ENCODE data around the gene HBP1. TPM values are rescaled to one million over a fixed set of nuclear protein-coding genes. Genes with fewer than 3 reads are reported as not detected.

Gene HBP1
- total RNA-seq, 1 donor from 2014 or later: 65.8 TPM

DNA sequence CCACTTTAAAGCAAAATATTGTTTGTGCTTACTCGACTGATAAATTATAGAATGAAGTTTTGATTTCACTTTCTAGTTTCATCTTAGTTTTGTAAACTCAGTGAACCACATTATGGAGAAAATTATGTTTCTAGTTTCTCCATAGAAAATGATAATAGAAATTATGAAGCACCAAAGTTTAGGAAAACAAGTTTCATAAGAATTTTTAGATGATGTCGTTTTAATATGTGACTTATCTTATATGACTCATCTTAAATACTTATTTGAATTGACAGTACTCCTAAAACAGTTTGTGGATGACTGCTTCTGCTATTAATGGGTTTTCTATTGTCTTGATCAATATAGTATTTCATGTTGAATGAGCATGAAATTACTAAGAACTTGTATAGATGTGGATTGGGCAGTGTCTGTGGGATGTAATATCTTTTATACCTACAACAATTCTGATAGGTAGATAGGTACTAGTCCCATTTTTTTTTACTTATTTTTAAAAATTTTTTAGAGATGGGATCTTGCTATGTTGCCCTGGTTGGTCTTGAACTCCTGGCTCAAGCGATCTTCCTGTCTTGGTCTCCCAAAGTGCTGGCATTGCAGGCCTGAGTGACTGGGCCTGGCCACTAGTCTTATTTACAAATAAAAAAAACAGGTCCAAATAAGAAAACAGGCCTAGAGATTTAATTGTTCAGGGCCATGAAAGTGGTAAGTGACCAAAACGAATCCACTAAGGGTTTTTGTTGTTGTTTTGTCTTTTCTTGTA lies 3.7 kb downstream of the HBP1 start:
- no peak for ATAC-seq
- intact Hi-C loops (cut with DNase I): loop anchor here (10.0 kb wide), 1 partner anchor 402 kb away; no protein-coding TSS in a partner anchor

DNA sequence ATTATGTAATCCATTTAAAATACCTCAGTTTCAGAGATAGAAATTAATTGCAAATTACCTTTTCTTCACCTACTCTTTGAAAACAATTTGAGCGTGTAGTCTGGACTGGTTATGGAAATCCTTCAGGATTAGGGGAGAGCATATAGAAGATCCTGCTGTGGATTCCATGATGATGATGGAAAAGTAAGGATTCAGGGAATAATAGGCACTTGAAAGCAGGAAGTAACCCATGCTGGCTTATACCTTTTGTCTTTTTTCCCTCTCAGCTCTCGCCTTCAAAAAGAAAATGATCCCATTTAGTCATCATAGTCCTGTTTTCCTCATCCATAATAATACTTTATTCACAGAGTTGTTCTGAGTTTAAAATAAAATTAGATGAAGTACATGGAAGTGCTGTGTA lies 4.4 kb downstream of the HBP1 start:
- ATAC-seq (no peak), DNase-seq (ENCODE audit: missing footprints) (no peak)
- intact Hi-C loops (cut with DNase I): loop anchor here (10.0 kb wide), 1 partner anchor 402 kb away; no protein-coding TSS in a partner anchor

More for the DNA sequence above, 3.7 kb downstream of the HBP1 start:
- no peak for DNase-seq (ENCODE audit: missing footprints)

DNA sequence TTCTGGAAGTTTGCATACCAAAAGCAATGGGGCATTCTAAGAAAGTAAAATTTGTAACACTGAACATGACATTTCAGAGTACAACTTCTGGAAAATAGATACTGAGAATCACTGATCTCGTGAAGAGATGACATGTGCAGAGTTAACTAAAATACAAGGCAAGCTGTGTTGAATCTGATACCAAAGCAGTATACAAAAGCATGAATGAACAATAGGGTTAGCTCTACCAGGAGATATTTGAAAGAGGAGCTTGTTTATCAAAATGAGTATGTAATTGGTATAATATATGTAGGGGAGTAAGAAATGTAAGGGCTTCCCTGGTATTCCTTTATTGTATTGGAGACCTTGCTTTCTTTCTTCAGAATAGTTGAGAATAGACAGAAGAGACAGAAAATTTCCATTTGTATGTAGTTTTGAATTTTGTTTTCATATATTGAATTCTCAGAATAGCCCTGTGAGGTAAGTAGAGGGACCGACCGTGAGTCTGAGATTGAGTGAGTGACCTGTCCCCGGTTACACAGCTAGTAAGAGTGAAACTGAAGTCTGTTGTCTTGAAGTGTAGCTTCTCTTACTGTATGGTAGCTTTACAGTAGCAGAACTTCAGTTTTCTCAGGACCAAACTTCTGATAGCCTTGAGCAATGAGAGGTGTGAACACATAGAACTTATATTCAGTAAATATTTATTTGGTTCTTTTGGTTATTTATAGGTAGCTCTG lies 5.0 kb downstream of the HBP1 start:
- intact Hi-C loops (cut with DNase I): loop anchor here (10.0 kb wide), 1 partner anchor 401 kb away; no protein-coding TSS in a partner anchor
- DNase-seq (ENCODE audit: missing footprints) (no peak), ATAC-seq (no peak)

- DNase-seq (ENCODE audit: missing footprints): no peak
- intact Hi-C loops (cut with DNase I): loop anchor here (10.0 kb wide), 1 partner anchor 395 kb away; no protein-coding TSS in a partner anchor
- ATAC-seq: no peak
Measured at GRCh38 chr7:107179326-107180164, 10.7 kb downstream of the HBP1 start.

DNA sequence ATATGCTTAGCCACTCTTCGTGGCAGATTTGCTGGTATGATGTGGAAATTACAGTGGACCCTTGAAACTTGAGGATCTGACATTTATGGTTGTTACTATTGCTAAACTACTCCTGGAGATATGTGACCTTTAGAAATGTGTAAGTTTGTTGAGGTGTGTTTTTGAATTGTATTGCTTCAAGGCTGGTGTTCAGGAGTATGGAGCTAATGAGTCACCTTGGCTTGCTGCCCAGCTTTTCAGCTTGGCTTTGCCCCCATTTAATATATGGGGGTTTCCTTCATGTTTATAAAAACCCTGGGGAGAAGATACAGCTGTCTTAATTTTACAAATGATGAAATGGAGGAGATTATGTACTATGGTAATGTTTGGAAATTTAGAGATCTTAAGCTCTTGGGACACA lies 11.6 kb downstream of the HBP1 start:
- DNase-seq (ENCODE audit: missing footprints): no peak

DNA sequence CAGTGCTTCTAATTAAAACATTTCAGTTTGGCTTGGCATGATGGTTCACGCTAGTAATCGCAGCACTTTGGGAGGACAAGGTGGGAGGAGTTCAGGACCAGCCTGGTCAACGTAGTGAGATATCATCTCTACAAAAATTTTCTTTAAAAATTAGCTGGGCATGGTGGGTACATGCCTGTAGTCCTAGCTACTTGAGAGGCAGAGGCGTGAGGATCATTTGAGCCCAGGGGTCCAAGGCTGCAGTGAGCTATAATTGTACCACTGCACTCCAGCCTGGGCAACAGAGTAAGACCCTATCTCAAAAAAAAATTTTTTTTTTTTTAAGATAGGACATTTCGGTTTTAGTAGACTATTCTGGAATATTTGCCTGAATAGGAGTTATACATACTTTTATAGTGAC lies 12.4 kb downstream of the HBP1 start:
- DNase-seq (ENCODE audit: missing footprints): no peak
- no peak for ATAC-seq
- intact Hi-C loops (cut with DNase I): no loop called here

More for the DNA sequence above, 11.6 kb downstream of the HBP1 start:
- ATAC-seq: no peak
- intact Hi-C loops (cut with DNase I): no loop called here

DNA sequence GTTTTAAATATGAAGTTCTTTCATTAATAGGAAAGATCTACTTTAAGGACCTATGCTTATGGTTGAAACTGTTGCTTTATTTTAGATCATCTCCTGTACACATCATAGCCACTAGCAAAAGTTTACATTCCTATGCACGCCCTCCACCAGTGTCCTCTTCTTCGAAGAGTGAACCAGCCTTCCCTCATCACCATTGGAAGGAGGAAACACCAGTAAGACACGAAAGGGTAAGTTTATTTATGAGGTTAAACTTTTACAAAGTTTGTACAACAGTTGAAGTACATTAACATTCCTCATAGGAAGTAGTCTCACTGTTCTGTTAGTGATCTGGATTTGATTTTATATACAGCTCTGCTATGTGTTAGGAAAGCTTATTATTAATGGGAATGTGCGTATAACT lies 16.9 kb downstream of the HBP1 start:
- ATAC-seq: no peak
- intact Hi-C loops (cut with DNase I): no loop called here
- DNase-seq (ENCODE audit: missing footprints): no peak

DNA sequence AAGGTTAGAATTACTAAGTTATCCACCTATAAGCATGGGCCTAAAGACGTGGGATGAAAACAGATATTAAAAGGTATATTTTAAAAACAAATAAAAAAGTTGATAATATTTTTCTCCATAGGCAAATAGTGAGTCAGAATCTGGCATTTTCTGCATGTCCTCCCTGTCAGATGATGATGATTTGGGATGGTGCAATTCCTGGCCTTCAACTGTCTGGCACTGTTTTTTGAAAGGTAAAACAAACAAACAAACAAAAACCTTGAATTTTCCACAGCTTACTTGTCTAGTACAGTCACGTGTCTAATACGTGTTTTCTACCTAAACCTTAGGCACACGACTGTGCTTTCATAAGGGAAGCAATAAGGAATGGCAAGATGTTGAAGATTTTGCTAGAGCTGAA lies 17.4 kb downstream of the HBP1 start:
- no peak for DNase-seq (ENCODE audit: missing footprints)
- intact Hi-C loops (cut with DNase I): no loop called here
- no peak for ATAC-seq

DNA sequence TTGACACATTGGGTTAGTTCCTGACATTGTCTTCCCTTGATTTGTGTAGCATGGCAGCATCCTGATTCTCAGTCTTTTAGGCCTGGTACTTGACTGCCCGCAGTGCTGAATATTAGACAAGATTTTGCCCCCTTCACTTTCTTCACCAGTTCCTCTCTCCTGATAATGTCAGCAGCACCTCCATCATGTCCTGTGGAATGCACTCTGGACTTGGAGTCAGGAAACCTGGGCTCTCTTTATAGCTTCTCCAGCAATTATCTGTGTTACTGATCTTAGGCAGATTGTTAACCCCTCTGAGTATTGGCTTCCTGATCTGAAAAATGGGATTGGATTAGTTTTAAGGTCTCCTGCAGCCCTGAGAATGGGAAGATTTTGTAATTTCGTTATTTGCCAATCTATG lies 19.0 kb downstream of the HBP1 start:
- intact Hi-C loops (cut with DNase I): no loop called here
- ATAC-seq: no peak
- no peak for DNase-seq (ENCODE audit: missing footprints)

DNA sequence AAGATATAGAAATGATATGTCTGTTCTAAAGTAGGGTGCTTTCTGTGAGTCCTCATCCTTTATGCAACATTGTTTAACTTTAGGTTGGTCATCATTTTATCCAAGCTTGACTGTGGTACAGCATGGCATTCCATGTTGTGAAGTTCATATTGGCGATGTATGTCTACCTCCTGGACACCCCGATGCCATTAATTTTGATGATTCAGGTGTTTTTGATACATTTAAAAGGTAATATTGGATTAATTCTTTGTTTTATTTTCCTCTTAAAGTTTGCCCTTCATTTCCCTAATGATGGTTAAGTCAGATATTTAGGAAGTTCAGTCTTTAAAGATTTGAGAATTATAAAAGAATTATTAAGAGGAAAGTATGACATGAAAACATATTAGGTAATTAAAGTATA lies 21.3 kb downstream of the HBP1 start:
- intact Hi-C loops (cut with DNase I): no loop called here
- no peak for DNase-seq (ENCODE audit: missing footprints)
- ATAC-seq: no peak

DNA sequence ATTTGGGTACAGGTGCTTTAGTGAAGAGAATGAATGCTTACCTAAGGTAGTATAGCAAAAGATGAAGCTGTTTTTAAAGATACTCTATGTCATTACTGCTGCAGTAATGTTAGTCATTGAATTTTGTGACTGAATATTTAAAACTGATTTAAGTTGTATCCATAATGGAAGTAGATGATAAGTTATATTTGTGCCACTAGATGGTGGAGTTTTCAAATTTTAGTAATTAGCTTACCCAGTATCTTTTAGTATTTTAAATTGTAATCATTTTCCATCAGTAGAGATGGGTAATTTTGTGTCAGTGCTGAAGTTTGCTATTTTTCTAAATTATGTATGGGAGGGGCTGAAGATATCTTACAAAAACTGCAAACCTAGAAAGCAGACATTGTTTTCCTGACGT lies 25.2 kb downstream of the HBP1 start:
- DNase-seq (ENCODE audit: missing footprints) (no peak), ATAC-seq (no peak)
- intact Hi-C loops (cut with DNase I): no loop called here

- intact Hi-C loops (cut with DNase I): no loop called here
- ATAC-seq (no peak), DNase-seq (ENCODE audit: missing footprints) (no peak)
Measured at GRCh38 chr7:107196834-107197610, 28.2 kb downstream of the HBP1 start.

DNA sequence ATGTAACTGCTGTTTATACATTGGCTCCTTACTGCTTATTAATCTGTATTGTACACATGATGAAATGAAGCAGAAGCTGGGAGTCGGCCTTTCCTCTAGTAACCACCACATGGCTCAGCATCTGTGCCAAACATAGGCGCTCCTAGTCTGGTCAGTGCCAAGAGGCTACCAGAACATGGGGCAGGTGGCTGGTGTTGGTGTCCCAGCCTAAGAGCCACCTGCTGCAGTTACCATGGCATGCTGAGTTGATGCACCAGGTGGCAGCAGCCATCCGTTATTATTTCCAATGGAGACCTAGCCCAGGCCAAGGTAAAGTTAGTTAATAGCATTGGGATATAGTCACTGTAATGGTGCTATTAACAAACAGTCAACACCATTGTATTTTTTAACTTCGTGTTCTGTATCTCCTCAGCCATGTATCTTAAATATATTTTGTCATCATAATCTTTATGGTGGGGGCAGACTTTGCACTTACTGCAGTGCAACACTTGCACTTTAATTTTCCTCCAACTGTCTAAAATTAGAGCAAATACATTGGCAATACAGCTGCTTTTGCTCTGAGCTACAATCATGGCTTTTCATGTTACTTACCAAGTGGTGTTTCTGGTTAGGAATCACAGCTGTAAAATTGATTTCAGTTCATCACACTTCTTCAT lies 33.1 kb downstream of the HBP1 start:
- peak; percentile 89 for ATAC-seq
- intact Hi-C loops (cut with DNase I): loop anchor here (2.0 to 10.0 kb wide), 5 partner anchors 85 to 673 kb away; partner anchors contain the start of genes BCAP29 and GPR22
- DNase-seq (ENCODE audit: missing footprints): no peak

GRCh38 chr7:107203607-107204006 lies 34.8 kb downstream of the HBP1 start:
- intact Hi-C loops (cut with DNase I): loop anchor here (2.0 to 10.0 kb wide), 5 partner anchors 84 to 671 kb away; partner anchors contain the start of genes BCAP29 and GPR22
- DNase-seq (ENCODE audit: missing footprints) (no peak), ATAC-seq (no peak)

- ATAC-seq: no peak
- DNase-seq (ENCODE audit: missing footprints): no peak
- intact Hi-C loops (cut with DNase I): loop anchor here (10.0 kb wide), 2 partner anchors 379 to 669 kb away; partner anchors contain the start of gene BCAP29
Measured at GRCh38 chr7:107206136-107206535, 37.3 kb downstream of the HBP1 start.

- intact Hi-C loops (cut with DNase I): loop anchor here (10.0 kb wide), 2 partner anchors 378 to 668 kb away; partner anchors contain the start of gene BCAP29
- ATAC-seq (no peak), DNase-seq (ENCODE audit: missing footprints) (no peak)
Measured at GRCh38 chr7:107206706-107207105, 37.9 kb downstream of the HBP1 start.

GRCh38 chr7:107207459-107207858 lies 38.7 kb downstream of the HBP1 start:
- no peak for ATAC-seq
- intact Hi-C loops (cut with DNase I): loop anchor here (10.0 kb wide), 2 partner anchors 377 to 667 kb away; partner anchors contain the start of gene BCAP29

More at GRCh38 chr7:107207459-107207858, 38.7 kb downstream of the HBP1 start:
- no peak for DNase-seq (ENCODE audit: missing footprints)

Measured in Right ventricle myocardium inferior (tissue), 1 donor.